GM19328 (cell line): ENCODE data around the gene ZBTB46.
"Not testable (repeated sequence)": the region's sequence is repeated elsewhere in the genome, so short reads cannot be mapped to it uniquely, and the experiment has no call there.

Experiments used
- ATAC-seq: cut with Tn5 transposase; IDR thresholded peaks from one replicate; pipeline ENCODE4 v1.9.1; 2021; ENCODE audit warnings: mild to moderate bottlenecking, moderate library complexity; ENCODE audit not compliant: unreplicated experiment

Gene ZBTB46

GRCh38 chr20:63830841-63831588, at the start of gene ZBTB46:
ZBTB46 (minus strand) TSS chr20:63831264; CDS start chr20:63790757, 40,507 bp downstream.
- no peak for ATAC-seq

- ATAC-seq, result no peak
These were observed 48.0 kb upstream of the ZBTB46 start for GRCh38 chr20:63878899-63879663.

- ATAC-seq, result no peak
These were observed 46.8 kb upstream of the ZBTB46 start for GRCh38 chr20:63877755-63878470.

GRCh38 chr20:63876489-63877036, 45.5 kb upstream of the ZBTB46 start:
- no peak for ATAC-seq

GRCh38 chr20:63874241-63874640, 43.2 kb upstream of the ZBTB46 start:
- not testable (repeated sequence) for ATAC-seq

- no peak for ATAC-seq
These were observed 42.5 kb upstream of the ZBTB46 start for GRCh38 chr20:63873477-63873971.

- no peak for ATAC-seq
These were observed 37.2 kb upstream of the ZBTB46 start for GRCh38 chr20:63868264-63868663.

- not testable (repeated sequence) for ATAC-seq
These were observed 36.0 kb upstream of the ZBTB46 start for GRCh38 chr20:63867042-63867441.

- peak; percentile 69 for ATAC-seq
These were observed 34.0 kb upstream of the ZBTB46 start, which contains the start of gene TPD52L2 for GRCh38 chr20:63864978-63865640. TPD52L2 (plus strand) TSS chr20:63865270; CDS start chr20:63865366, 96 bp downstream.

- no peak for ATAC-seq
These were observed 33.5 kb upstream of the ZBTB46 start for GRCh38 chr20:63864545-63864977.

- ATAC-seq, result peak; percentile 56
These were observed 32.9 kb upstream of the ZBTB46 start for GRCh38 chr20:63863798-63864544.

- ATAC-seq, result no peak
These were observed 32.1 kb upstream of the ZBTB46 start for GRCh38 chr20:63863021-63863797.

- no peak for ATAC-seq
These were observed 31.2 kb upstream of the ZBTB46 start for GRCh38 chr20:63861981-63862901.

GRCh38 chr20:63861365-63861934, 30.4 kb upstream of the ZBTB46 start, which contains the start of gene ABHD16B:
ABHD16B (plus strand) TSS chr20:63861498; CDS start chr20:63861541, 43 bp downstream.
- ATAC-seq, result no peak

- ATAC-seq, result no peak
These were observed 29.4 kb upstream of the ZBTB46 start for GRCh38 chr20:63860325-63861051.

GRCh38 chr20:63859166-63859699, 28.2 kb upstream of the ZBTB46 start:
- no peak for ATAC-seq
